Head of caudate nucleus (tissue), 42 donors: Measurements from ENCODE around the gene ATF6B.
"Not testable (repeated sequence)": the region's sequence is repeated elsewhere in the genome, so short reads cannot be mapped to it uniquely, and the experiment has no call there.

Experiments used
- DNase-seq, 42 donors: peaks; one replicate each; pipeline versions ENCODE4 v3.0.0 to v3.0.0-alpha.2; 2020 to 2021; ENCODE audit warnings: mixed read lengths in 7 of 42
- intact Hi-C: fragments of 100-400 bp; cut with DNase I; formaldehyde crosslinking; loops from one replicate; pipeline ENCODE4 v1.15.0; 2022

ATF6B gene

GRCh38 chr6:32070814-32071543 lies 57.1 kb downstream of the ATF6B start:
- peak in 17 of 42 donors; percentile 5 to 58 (median 25) for DNase-seq
- intact Hi-C loops = no loop called here

GRCh38 chr6:32069878-32070515 lies 58.0 kb downstream of the ATF6B start:
- DNase-seq = no peak
- intact Hi-C loops = no loop called here

GRCh38 chr6:32069460-32069859 lies 58.6 kb downstream of the ATF6B start:
- intact Hi-C loops = no loop called here
- DNase-seq = no peak

- intact Hi-C loops = no loop called here
- no peak for DNase-seq
These were observed 59.2 kb downstream of the ATF6B start for GRCh38 chr6:32068867-32069266.

- DNase-seq, intact Hi-C loops: not testable (repeated sequence)
These were observed 59.7 kb downstream of the ATF6B start for GRCh38 chr6:32068315-32068714.

GRCh38 chr6:32067521-32067920 lies 60.5 kb downstream of the ATF6B start:
- DNase-seq = not testable (repeated sequence)

More at GRCh38 chr6:32067521-32067920, 60.5 kb downstream of the ATF6B start:
- intact Hi-C loops = not testable (repeated sequence)
